Neural progenitor cell (in vitro differentiated cells): ENCODE results near the gene SREK1.

Experiments
- CTCF ChIP-seq: fragments of 200-600 bp; sonication (generic); IDR thresholded peaks from 2 replicates; pipeline ENCODE4 v1.5.1; 2017; ENCODE audit warnings: antibody characterized with exemption, mild to moderate bottlenecking
- EZH2 ChIP-seq: fragments of 200-600 bp; sonication (generic); IDR thresholded peaks from 2 replicates; pipeline ENCODE4 v1.6.1; 2017; ENCODE audit warnings: antibody characterized with exemption, mild to moderate bottlenecking, moderate library complexity
- EZH2phosphoT487 ChIP-seq: fragments of 200-600 bp; sonication (generic); IDR thresholded peaks from 2 replicates; pipeline ENCODE4 v1.6.1; 2017; ENCODE audit warnings: antibody characterized with exemption

GRCh38 chr5:66180282-66181155 lies 36.4 kb downstream of the SREK1 start:
- TF ChIP-seq CTCF, result no peak
- no peak for TF ChIP-seq EZH2phosphoT487
- TF ChIP-seq EZH2, result no peak
